Common myeloid progenitor, CD34-positive (primary cell): ENCODE results near the gene PTPN14. TPM values are rescaled to one million over a fixed set of nuclear protein-coding genes. Genes with fewer than 3 reads are reported as not detected.
A peak's percentile ranks its signal among the peaks of the same experiment; 100 is the strongest.
"Not testable (repeated sequence)": the region's sequence is repeated elsewhere in the genome, so short reads cannot be mapped to it uniquely, and the experiment has no call there.

Source experiments
- CTCF ChIA-PET: fragments of 350-600 bp; sonication (Branson Sonifier 250); formaldehyde crosslinking; loops from one replicate; lab custom pipeline; 2021; ENCODE audit warnings: antibody characterized with exemption; lab: Charles Lee
- POLR2A ChIA-PET: fragments of 350-600 bp; sonication (Branson Sonifier 250); formaldehyde crosslinking; loops from one replicate; lab custom pipeline; 2021; ENCODE audit warnings: antibody characterized with exemption; lab: Charles Lee
- DNase-seq, 3 donors: peaks; one replicate each; pipeline versions ENCODE4 v3.0.0 to v3.0.0-alpha.2; 2013
- H3K27ac ChIP-seq, 2 experiments: 1 replicate in 1 of 2; 2 replicates in 1 of 2; pipeline ENCODE4 v1.7.0; 2013; ENCODE audit warnings: inconsistent platforms in 2 of 2, low read length in 2 of 2, mild to moderate bottlenecking in 2 of 2, low read depth in 1 of 2, moderate library complexity in 1 of 2; ENCODE audit not compliant: severe bottlenecking in 2 of 2, insufficient read depth in 1 of 2, poor library complexity in 1 of 2
- H3K27me3 ChIP-seq, 5 experiments: replicated peaks in 2 of 5; 1 replicate in 3 of 5; 2 replicates in 2 of 5; pipeline versions ENCODE4 v1.6.1 to v1.7.0; 2013; ENCODE audit warnings: low read length in 4 of 5, mild to moderate bottlenecking in 2 of 5, moderate library complexity in 2 of 5, inconsistent platforms in 1 of 5; ENCODE audit not compliant: insufficient read depth in 5 of 5, control insufficient read depth in 4 of 5
- H3K36me3 ChIP-seq, 4 experiments: 1 replicate in 2 of 4; 2 replicates in 2 of 4; pipeline versions ENCODE4 v1.6.1 to v1.7.0; 2013; ENCODE audit warnings: low read length in 3 of 4, control low read depth in 1 of 4, mild to moderate bottlenecking in 1 of 4; ENCODE audit not compliant: control insufficient read depth in 4 of 4, insufficient read depth in 4 of 4
- H3K4me1 ChIP-seq, 4 experiments: 1 replicate in 3 of 4; 2 replicates in 1 of 4; pipeline versions ENCODE4 v1.6.1 to v1.7.1; 2013; ENCODE audit warnings: low read length in 3 of 4, mild to moderate bottlenecking in 3 of 4, control low read depth in 1 of 4, inconsistent platforms in 1 of 4, moderate library complexity in 1 of 4; ENCODE audit not compliant: control insufficient read depth in 4 of 4, insufficient read depth in 4 of 4; ENCODE audit errors: control extremely low read depth in 1 of 4
- H3K4me3 ChIP-seq, 7 experiments: 1 replicate in 4 of 7; 2 replicates in 3 of 7; pipeline versions ENCODE4 v1.5.1 to v1.7.0; 2013; ENCODE audit warnings: mild to moderate bottlenecking in 7 of 7, low read length in 6 of 7, moderate library complexity in 6 of 7, inconsistent platforms in 2 of 7, low read depth in 2 of 7, control low read depth in 1 of 7; ENCODE audit not compliant: insufficient read depth in 4 of 7, control insufficient read depth in 1 of 7; ENCODE audit errors: extremely low read depth in 1 of 7
- H3K9me3 ChIP-seq, 5 experiments: 1 replicate in 4 of 5; 2 replicates in 1 of 5; pipeline versions ENCODE4 v1.6.1 to v1.7.1; 2013; ENCODE audit warnings: low read length in 4 of 5, mild to moderate bottlenecking in 2 of 5, inconsistent platforms in 1 of 5, low read depth in 1 of 5, moderate library complexity in 1 of 5; ENCODE audit not compliant: control insufficient read depth in 4 of 5, insufficient read depth in 2 of 5; ENCODE audit errors: control extremely low read depth in 1 of 5
- WGBS: methylation state at CpG from one replicate; pipeline ENCODE4 v1.1.5; 2013; ENCODE audit not compliant: insufficient coverage; 5-methylcytosine and 5-hydroxymethylcytosine counted together
- polyA plus RNA-seq: library from polyadenylated mRNA; unstranded; fragments of 120-200 nt; gene quantifications from one replicate; pipeline ENCODE4 v1.2.1, GENCODE V29; 2013

The PTPN14 gene
- 1.4 TPM for polyA plus RNA-seq

GRCh38 chr1:214551436-214552173, at the start of gene PTPN14:
Gene PTPN14, minus strand, starts transcription at chr1:214551602. Its CDS starts 86,799 bp downstream, at chr1:214464803.
- no peaks in the 10 kb centered on the region for H3K36me3 ChIP-seq
- POLR2A ChIA-PET, result no interaction called here
- no peak within 1 kb of the TSS for H3K27ac ChIP-seq
- peaks cover 0 to 63% (median 23%) of the 10 kb centered on the region in 5 experiments for H3K27me3 ChIP-seq
- peak in 2 of 3 donors; percentile 29 to 34 for DNase-seq
- CTCF ChIA-PET, result no interaction called here
- under 1% methylated on average over 56 of the region's 67 CpGs for whole genome bisulfite sequencing
- peak within 1 kb of the TSS; percentile 46 to 88 (median 77) for H3K4me3 ChIP-seq
- H3K9me3 ChIP-seq, result no peaks in the 10 kb centered on the region
- H3K4me1 ChIP-seq, result peaks cover 0 to 21% (median 14%) of the 10 kb centered on the region in 4 experiments

- H3K4me3 ChIP-seq, result no peak overlapping the region
- no peak for DNase-seq
- H3K9me3 ChIP-seq, result no peaks in the 10 kb centered on the region
- no peaks in the 10 kb centered on the region for H3K27me3 ChIP-seq
- H3K36me3 ChIP-seq, result no peaks in the 10 kb centered on the region
- no peak overlapping the region for H3K27ac ChIP-seq
- no peaks in the 10 kb centered on the region for H3K4me1 ChIP-seq
- POLR2A ChIA-PET, result no interaction called here
- CTCF ChIA-PET, result interaction anchor here (1.1 to 2.6 kb wide), 2 partner anchors 261 to 265 kb away, joined by 3 to 15 read pairs; no protein-coding TSS in a partner anchor
Observed at GRCh38 chr1:214593158-214593557, 41.8 kb upstream of the PTPN14 start.

GRCh38 chr1:214591918-214592317, 40.5 kb upstream of the PTPN14 start:
- POLR2A ChIA-PET, H3K9me3 ChIP-seq, H3K27ac ChIP-seq, DNase-seq, H3K4me3 ChIP-seq, H3K27me3 ChIP-seq, H3K36me3 ChIP-seq, H3K4me1 ChIP-seq: not testable (repeated sequence)
- WGBS, result 100% methylated on average over 3 of the region's 8 CpGs
- CTCF ChIA-PET, result interaction anchor here (0.7 to 2.6 kb wide), 5 partner anchors 19 to 378 kb away, joined by 3 to 15 read pairs (median 3); no protein-coding TSS in a partner anchor

GRCh38 chr1:214590696-214591095, 39.3 kb upstream of the PTPN14 start:
- ChIA-PET POLR2A (no interaction called here), CTCF (interaction anchor here (1.6 to 2.6 kb wide), 2 partner anchors 257 to 262 kb away, joined by 3 to 15 read pairs; no protein-coding TSS in a partner anchor)
- no peaks in the 10 kb centered on the region for H3K27me3 ChIP-seq
- no peak overlapping the region for H3K4me3 ChIP-seq
- no peaks in the 10 kb centered on the region for H3K36me3 ChIP-seq
- DNase-seq, result no peak
- H3K9me3 ChIP-seq, result no peaks in the 10 kb centered on the region
- no peak overlapping the region for H3K27ac ChIP-seq
- no peaks in the 10 kb centered on the region for H3K4me1 ChIP-seq
- 93% methylated on average over 3 of the region's 5 CpGs for WGBS

- DNase-seq, result no peak
- no peak overlapping the region for H3K27ac ChIP-seq
- 100% methylated on average over 4 of the region's 4 CpGs for WGBS
Observed at GRCh38 chr1:214588963-214589597, 37.7 kb upstream of the PTPN14 start.

GRCh38 chr1:214587165-214587564, 35.8 kb upstream of the PTPN14 start:
- H3K9me3 ChIP-seq, result no peaks in the 10 kb centered on the region
- ChIA-PET POLR2A (no interaction called here), CTCF (interaction anchor here (1.0 to 8.4 kb wide), 5 partner anchors 9 to 325 kb away, joined by 3 to 84 read pairs (median 6); no protein-coding TSS in a partner anchor)
- H3K4me1 ChIP-seq, result no peaks in the 10 kb centered on the region
- H3K4me3 ChIP-seq, result no peak overlapping the region
- no peaks in the 10 kb centered on the region for H3K27me3 ChIP-seq
- no peak overlapping the region for H3K27ac ChIP-seq
- 100% methylated on average over 1 of the region's 5 CpGs for WGBS
- no peak for DNase-seq
- H3K36me3 ChIP-seq, result no peaks in the 10 kb centered on the region

More at GRCh38 chr1:214588963-214589597, 37.7 kb upstream of the PTPN14 start:
- no peaks in the 10 kb centered on the region for H3K4me1 ChIP-seq
- H3K9me3 ChIP-seq, result no peaks in the 10 kb centered on the region
- H3K27me3 ChIP-seq, result no peaks in the 10 kb centered on the region
- POLR2A ChIA-PET, result no interaction called here
- no peaks in the 10 kb centered on the region for H3K36me3 ChIP-seq
- no peak overlapping the region for H3K4me3 ChIP-seq
- CTCF ChIA-PET, result interaction anchor here (0.6 to 1.6 kb wide), 2 partner anchors 255 to 332 kb away, joined by 3 read pairs; no protein-coding TSS in a partner anchor

GRCh38 chr1:214586621-214587020, 35.2 kb upstream of the PTPN14 start:
- ChIA-PET POLR2A (no interaction called here), CTCF (interaction anchor here (0.9 to 8.4 kb wide), 9 partner anchors 8 to 325 kb away, joined by 3 to 84 read pairs (median 12); no protein-coding TSS in a partner anchor)
- Histone ChIP-seq H3K4me3 (no peak overlapping the region), H3K4me1 (peaks cover 0 to 3% (median 2%) of the 10 kb centered on the region in 4 experiments), H3K36me3 (no peaks in the 10 kb centered on the region), H3K9me3 (no peaks in the 10 kb centered on the region), H3K27ac (no peak overlapping the region), H3K27me3 (no peaks in the 10 kb centered on the region)
- WGBS, result 100% methylated on average over 2 of the region's 3 CpGs
- no peak for DNase-seq
